Adrenal gland (tissue), 12 donors: Measurements from ENCODE around the gene ANKS4B. TPM values are rescaled to one million over a fixed set of nuclear protein-coding genes. Genes with fewer than 3 reads are reported as not detected.

Experiments used
- DNase-seq, 7 donors: peaks; one replicate each; pipeline ENCODE4 v3.0.0-alpha.2; 2019 to 2020
- H3K27ac ChIP-seq, 5 donors: fragments of 200-600 bp; sonication (generic) in 4 of 5; 1 replicate in 3 of 5; 2 replicates in 2 of 5; pipeline versions ENCODE4 v1.5.1 to v1.8.0; 2016 to 2020; ENCODE audit warnings: mild to moderate bottlenecking in 1 of 5
- H3K27me3 ChIP-seq: fragments of 200-600 bp; 2 replicates; pipeline ENCODE4 v1.8.0; 2021
- H3K36me3 ChIP-seq, 2 donors: fragments of 200-600 bp; replicated peaks in 1 of 2; 1 replicate in 1 of 2; 2 replicates in 1 of 2; pipeline versions ENCODE4 v1.5.1 to v1.8.0; 2018 to 2022
- H3K4me1 ChIP-seq, 2 donors: fragments of 200-600 bp; replicated peaks in 1 of 2; 1 replicate in 1 of 2; 2 replicates in 1 of 2; pipeline versions ENCODE4 v1.5.1 to v1.8.0; 2018 to 2021
- H3K4me3 ChIP-seq, 4 donors: fragments of 200-600 bp; sonication (generic) in 3 of 4; one replicate each; pipeline ENCODE4 v1.5.1; 2016 to 2018
- H3K9me3 ChIP-seq, 3 donors: fragments of 200-600 bp; sonication (generic) in 1 of 3; replicated peaks in 1 of 3; 1 replicate in 2 of 3; 2 replicates in 1 of 3; pipeline versions ENCODE4 v1.5.1 to v1.8.0; 2016 to 2021
- CTCF ChIP-seq, 6 experiments: fragments of 450-650 bp in 4 of 6; fragments of 200-600 bp in 2 of 6; sonication (generic) in 1 of 6; IDR thresholded peaks; 1 replicate in 5 of 6; 2 replicates in 1 of 6; pipeline versions ENCODE4 v1.5.1 to v1.8.0; 2016 to 2021; ENCODE audit warnings: antibody characterized with exemption in 6 of 6, mild to moderate bottlenecking in 2 of 6, moderate library complexity in 1 of 6
- POLR2A ChIP-seq, 2 donors: fragments of 450-650 bp; IDR thresholded peaks; one replicate each; pipeline ENCODE4 v1.6.1; 2017; ENCODE audit warnings: antibody characterized with exemption in 2 of 2, mild to moderate bottlenecking in 2 of 2, moderate library complexity in 1 of 2
- WGBS, 4 donors: extraction: QIAGEN DNeasy Blood & Tissue Kit in 2 of 4; methylation state at CpG; one replicate each; pipeline versions ENCODE4 v1.1.5 to v1.1.7; 2013 to 2017; 5-methylcytosine and 5-hydroxymethylcytosine counted together
- intact Hi-C, 2 donors: fragments of 100-400 bp; cut with DNase I; formaldehyde crosslinking; loops; one replicate each; pipeline versions ENCODE4 v1.14.1 to v1.15.0; 2022 to 2023
- polyA plus RNA-seq, 3 donors: library from polyadenylated mRNA; stranded (reverse); fragments of 200-250 nt in 2 of 3; fragments of 350-450 nt in 1 of 3; fragmentation: Illumina TruSeq in 1 of 3; extraction: RNeasy Lipid Tissue Mini Kit (QIAGEN cat#74804) in 1 of 3; gene quantifications; one replicate each; pipeline ENCODE4 v1.2.3, GENCODE V29; 2013 to 2014
- total RNA-seq, 9 donors: library from RNA; depleted of rRNA in 4 of 9; stranded (reverse); fragments of >200 nt in 4 of 9; fragments of 120-200 nt in 1 of 9; fragmentation: NEBNext Ultra II Directional in 1 of 9; extraction: Animal tissue kit (Norgen Biotek cat#: 25700) in 1 of 9; gene quantifications; one replicate each; pipeline versions ENCODE4 v1.1.0 to v1.2.4, GENCODE V29; 2013 to 2023
- donor health status: healthy with polysubstance abuse.
- donor health status: Bipolar disorder and iron deficiency.
- donor health status: DM: yes; HTN: yes; CAD: no.
- donor health status: DM: no; HTN: no; CAD: no.
- donor health status: DM: no; HTN: no; CAD: no.
- donor health status: DM: yes; HTN: yes; CAD: no.

Gene ANKS4B
- total and polyA plus RNA-seq, 12 donors = not detected

- no peaks in the 10 kb centered on the region for H3K9me3 ChIP-seq
- H3K4me3 ChIP-seq = no peak overlapping the region
- no peaks in the 10 kb centered on the region for H3K4me1 ChIP-seq
- WGBS, 4 donors = 80 to 92% (median 85%) methylated on average over 4 of the region's 4 CpGs
- no peaks in the 10 kb centered on the region for H3K27me3 ChIP-seq
- no peak for DNase-seq
- intact Hi-C loops = loop anchor here (5.0 to 10.0 kb wide), 3 partner anchors 116 to 148 kb away; partner anchors contain the start of genes DNAH3 (in 1 of the 2) and LDAF1 (in 1 of the 2)
- H3K36me3 ChIP-seq = no peaks in the 10 kb centered on the region
- no peak overlapping the region for H3K27ac ChIP-seq
- TF ChIP-seq POLR2A (IDR thresholded peaks at IDR 0.05) = no peak
- no peak for TF ChIP-seq CTCF (IDR thresholded peaks at IDR 0.05)
These were observed 69.5 kb downstream of the ANKS4B start for GRCh38 chr16:21302898-21303528.

Other genes with a start within 250 kb of the ANKS4B start
- under 1 TPM in 5 of 9 donors, not detected in 4; 0.06 to 0.40 (median 0.18) TPM for gene DNAH3, start 82.9 kb upstream of the ANKS4B start, total RNA-seq
- gene DNAH3, start 82.9 kb upstream of the ANKS4B start, polyA plus RNA-seq = under 1 TPM in 1 of 3 donors, not detected in 2; 0.32 TPM
- gene LDAF1, start 75.0 kb upstream of the ANKS4B start, total RNA-seq = 100 to 1,000 TPM in 4 of 9 donors, 10 to 100 TPM in 3, 1 to 10 TPM in 2; 4.2 to 194 (median 81.1) TPM
- 10 to 100 TPM in 1 of 3 donors, 1 to 10 TPM in 2; 5.3 to 21.6 (median 8.3) TPM for gene LDAF1, start 75.0 kb upstream of the ANKS4B start, polyA plus RNA-seq
- gene ZP2, start 22.1 kb upstream of the ANKS4B start, total RNA-seq = not detected
- gene ZP2, start 22.1 kb upstream of the ANKS4B start, polyA plus RNA-seq = not detected
- under 1 TPM in 3 of 9 donors, not detected in 6; 0.22 to 0.84 (median 0.42) TPM for gene CRYM, start 44.6 kb downstream of the ANKS4B start, total RNA-seq
- gene CRYM, start 44.6 kb downstream of the ANKS4B start, polyA plus RNA-seq = under 1 TPM in 1 of 3 donors, not detected in 2; 0.56 TPM